ENCODE results near the gene NTPCR. TPM values are rescaled to one million over a fixed set of nuclear protein-coding genes. Genes with fewer than 3 reads are reported as not detected.

NTPCR gene
- polyA plus RNA-seq, 1 donor (not counting 4 experiments of a cell fraction or from before 2014, with no cell fraction given): 40.0 TPM

- FAIRE-seq (peak; percentile 48), DNase-seq (ENCODE audit: low read depth, low spot score) (no peak)
- peak overlapping the region; percentile 94 for H2AFZ ChIP-seq (ENCODE audit: control insufficient read depth, low read length)
- H3K9me1 ChIP-seq (ENCODE audit: control insufficient read depth, extremely low read depth, insufficient read depth, low read length): no peaks in the 10 kb centered on the region
- TF ChIP-seq EZH2 (IDR thresholded peaks at IDR 0.05; ENCODE audit: low read length): no peak
- TF ChIP-seq, protein P1, sequence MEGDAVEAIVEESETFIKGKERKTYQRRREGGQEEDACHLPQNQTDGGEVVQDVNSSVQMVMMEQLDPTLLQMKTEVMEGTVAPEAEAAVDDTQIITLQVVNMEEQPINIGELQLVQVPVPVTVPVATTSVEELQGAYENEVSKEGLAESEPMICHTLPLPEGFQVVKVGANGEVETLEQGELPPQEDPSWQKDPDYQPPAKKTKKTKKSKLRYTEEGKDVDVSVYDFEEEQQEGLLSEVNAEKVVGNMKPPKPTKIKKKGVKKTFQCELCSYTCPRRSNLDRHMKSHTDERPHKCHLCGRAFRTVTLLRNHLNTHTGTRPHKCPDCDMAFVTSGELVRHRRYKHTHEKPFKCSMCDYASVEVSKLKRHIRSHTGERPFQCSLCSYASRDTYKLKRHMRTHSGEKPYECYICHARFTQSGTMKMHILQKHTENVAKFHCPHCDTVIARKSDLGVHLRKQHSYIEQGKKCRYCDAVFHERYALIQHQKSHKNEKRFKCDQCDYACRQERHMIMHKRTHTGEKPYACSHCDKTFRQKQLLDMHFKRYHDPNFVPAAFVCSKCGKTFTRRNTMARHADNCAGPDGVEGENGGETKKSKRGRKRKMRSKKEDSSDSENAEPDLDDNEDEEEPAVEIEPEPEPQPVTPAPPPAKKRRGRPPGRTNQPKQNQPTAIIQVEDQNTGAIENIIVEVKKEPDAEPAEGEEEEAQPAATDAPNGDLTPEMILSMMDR (optimal IDR thresholded peaks at IDR 0.05 in 1 of 3, IDR thresholded peaks at IDR 0.05 in 1 of 3, conservative IDR thresholded peaks at IDR 0.05 in 1 of 3; ENCODE audit: extremely low read depth in 1 of 3, insufficient read depth in 2 of 3, low read length in 3 of 3): no peak
- H3K36me3 ChIP-seq (ENCODE audit: control insufficient read depth in 2 of 2, extremely low read depth in 1 of 2, insufficient read depth in 2 of 2, low read length in 2 of 2): no peaks in the 10 kb centered on the region
- H3K4me1 ChIP-seq (ENCODE audit: control insufficient read depth, extremely low read depth, insufficient read depth, low read length): peaks cover 23% of the 10 kb centered on the region
- H3K79me2 ChIP-seq (ENCODE audit: control insufficient read depth, insufficient read depth, low read length): peaks cover 16% of the 10 kb centered on the region
- peak overlapping the region; percentile 73 for H3K27ac ChIP-seq (ENCODE audit: control insufficient read depth, insufficient read depth, low read length)
- H3K4me3 ChIP-seq (ENCODE audit: control insufficient read depth in 2 of 3, extremely low read depth in 1 of 3, insufficient read depth in 2 of 3, low read depth in 1 of 3, low read length in 3 of 3): peak overlapping the region; percentile 84 to 92 (median 91)
- no peaks in the 10 kb centered on the region for H4K20me1 ChIP-seq (ENCODE audit: control insufficient read depth, extremely low read depth, insufficient read depth, low read length)
- H3K4me2 ChIP-seq (ENCODE audit: control insufficient read depth, extremely low read depth, insufficient read depth, low read depth, low read length): peak overlapping the region; percentile 93
- H3K27me3 ChIP-seq (ENCODE audit: control insufficient read depth, extremely low read depth, insufficient read depth, low read length): no peaks in the 10 kb centered on the region
- peak overlapping the region; percentile 76 for H3K9ac ChIP-seq (ENCODE audit: control insufficient read depth, extremely low read depth, insufficient read depth, low read length)
- dilution Hi-C loops (cut with MboI; ENCODE audit: extremely low pct_ligation_motif_present, low sequenced_read_pairs): no loop called here
- no peaks in the 10 kb centered on the region for H3K9me3 ChIP-seq (ENCODE audit: control insufficient read depth, low read depth, low read length)
Measured at GRCh38 chr1:232951180-232951579, 769 bp downstream of the NTPCR start.

DNA sequence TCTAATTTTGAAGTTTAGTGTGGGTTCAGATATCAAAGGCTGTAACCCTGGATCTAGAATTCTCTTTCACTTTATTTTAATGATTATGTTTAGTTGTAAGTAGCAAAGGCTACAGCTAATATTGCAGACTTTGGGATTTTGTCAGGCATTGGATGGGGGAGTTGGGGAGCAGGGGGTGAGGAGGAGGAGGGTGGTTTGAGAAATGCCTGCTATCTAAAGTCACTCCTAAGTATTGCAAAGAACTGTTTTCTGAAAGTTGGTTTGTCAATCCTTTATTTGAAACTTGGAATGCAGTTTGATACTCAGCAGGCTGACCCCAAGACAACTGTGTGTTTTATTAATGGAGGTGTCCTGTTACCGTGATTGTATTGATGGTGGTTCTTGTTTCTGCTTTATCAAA lies 1.2 kb downstream of the NTPCR start:
- no peaks in the 10 kb centered on the region for H3K27me3 ChIP-seq (ENCODE audit: control insufficient read depth, extremely low read depth, insufficient read depth, low read length)
- dilution Hi-C loops (cut with MboI; ENCODE audit: extremely low pct_ligation_motif_present, low sequenced_read_pairs): no loop called here
- peak overlapping the region; percentile 93 for H3K4me2 ChIP-seq (ENCODE audit: control insufficient read depth, extremely low read depth, insufficient read depth, low read depth, low read length)
- TF ChIP-seq EZH2 (IDR thresholded peaks at IDR 0.05; ENCODE audit: low read length): no peak
- TF ChIP-seq, protein P1 (optimal IDR thresholded peaks at IDR 0.05 in 1 of 3, IDR thresholded peaks at IDR 0.05 in 1 of 3, conservative IDR thresholded peaks at IDR 0.05 in 1 of 3; ENCODE audit: extremely low read depth in 1 of 3, insufficient read depth in 2 of 3, low read length in 3 of 3): no peak
- no peak overlapping the region for H3K9ac ChIP-seq (ENCODE audit: control insufficient read depth, extremely low read depth, insufficient read depth, low read length)
- H3K4me1 ChIP-seq (ENCODE audit: control insufficient read depth, extremely low read depth, insufficient read depth, low read length): peaks cover 23% of the 10 kb centered on the region
- H3K4me3 ChIP-seq (ENCODE audit: control insufficient read depth in 2 of 3, extremely low read depth in 1 of 3, insufficient read depth in 2 of 3, low read depth in 1 of 3, low read length in 3 of 3): peak overlapping the region in 2 of 3 experiments; percentile 91 to 92
- FAIRE-seq (no peak), DNase-seq (ENCODE audit: low read depth, low spot score) (no peak)
- H4K20me1 ChIP-seq (ENCODE audit: control insufficient read depth, extremely low read depth, insufficient read depth, low read length): no peaks in the 10 kb centered on the region
- H3K36me3 ChIP-seq (ENCODE audit: control insufficient read depth in 2 of 2, extremely low read depth in 1 of 2, insufficient read depth in 2 of 2, low read length in 2 of 2): no peaks in the 10 kb centered on the region
- no peak overlapping the region for H3K27ac ChIP-seq (ENCODE audit: control insufficient read depth, insufficient read depth, low read length)
- no peaks in the 10 kb centered on the region for H3K9me1 ChIP-seq (ENCODE audit: control insufficient read depth, extremely low read depth, insufficient read depth, low read length)
- peaks cover 16% of the 10 kb centered on the region for H3K79me2 ChIP-seq (ENCODE audit: control insufficient read depth, insufficient read depth, low read length)
- H2AFZ ChIP-seq (ENCODE audit: control insufficient read depth, low read length): no peak overlapping the region
- H3K9me3 ChIP-seq (ENCODE audit: control insufficient read depth, low read depth, low read length): no peaks in the 10 kb centered on the region
